Muscle of arm (tissue), 12 donors: ENCODE results near the gene KCNIP4. TPM values are rescaled to one million over a fixed set of nuclear protein-coding genes. Genes with fewer than 3 reads are reported as not detected.

Experiments used
- DNase-seq: peaks from one replicate; pipeline ENCODE4 v3.0.0-alpha.2; 2013
- polyA plus RNA-seq, 12 donors: library from polyadenylated mRNA; unstranded; fragments of 120-200 nt; gene quantifications; one replicate each; pipeline ENCODE4 v1.2.1, GENCODE V29; 2013; ENCODE audit not compliant: insufficient read length in 12 of 12

Gene KCNIP4
- polyA plus RNA-seq, 12 donors, result 1.3 to 3.3 (median 2.2) TPM; not detected in 2

GRCh38 chr4:21692241-21692640 is 256.3 kb downstream of the KCNIP4 start:
- no peak for DNase-seq

- DNase-seq, result no peak
Observed at GRCh38 chr4:21688596-21689265, 259.8 kb downstream of the KCNIP4 start.

GRCh38 chr4:21685911-21686310 is 262.7 kb downstream of the KCNIP4 start:
- DNase-seq, result no peak

GRCh38 chr4:21680326-21680898 is 268.2 kb downstream of the KCNIP4 start:
- DNase-seq, result no peak

- no peak for DNase-seq
Observed at GRCh38 chr4:21678711-21679110, 269.9 kb downstream of the KCNIP4 start.

GRCh38 chr4:21677173-21677572 is 271.4 kb downstream of the KCNIP4 start:
- DNase-seq, result no peak

- no peak for DNase-seq
Observed at GRCh38 chr4:21664355-21664754, 284.2 kb downstream of the KCNIP4 start.

GRCh38 chr4:21656832-21657231 is 291.7 kb downstream of the KCNIP4 start:
- no peak for DNase-seq

GRCh38 chr4:21655031-21655430 is 293.5 kb downstream of the KCNIP4 start:
- no peak for DNase-seq

- no peak for DNase-seq
Observed at GRCh38 chr4:21652508-21653231, 295.9 kb downstream of the KCNIP4 start.

GRCh38 chr4:21649391-21650090 is 299.0 kb downstream of the KCNIP4 start:
- DNase-seq, result no peak

GRCh38 chr4:21645776-21646175 is 302.8 kb downstream of the KCNIP4 start:
- DNase-seq, result no peak

GRCh38 chr4:21641696-21642095 is 306.9 kb downstream of the KCNIP4 start:
- no peak for DNase-seq

- DNase-seq, result no peak
Observed at GRCh38 chr4:21638171-21638725, 310.3 kb downstream of the KCNIP4 start.

GRCh38 chr4:21628916-21629610 is 319.5 kb downstream of the KCNIP4 start:
- no peak for DNase-seq

GRCh38 chr4:21628116-21628670 is 320.4 kb downstream of the KCNIP4 start:
- no peak for DNase-seq

- no peak for DNase-seq
Observed at GRCh38 chr4:21625447-21625846, 323.1 kb downstream of the KCNIP4 start.

GRCh38 chr4:21605006-21605405 is 343.6 kb downstream of the KCNIP4 start:
- DNase-seq, result no peak

GRCh38 chr4:21596521-21596920 is 352.1 kb downstream of the KCNIP4 start:
- DNase-seq, result no peak

GRCh38 chr4:21593671-21594001 is 354.9 kb downstream of the KCNIP4 start:
- no peak for DNase-seq

GRCh38 chr4:21592970-21593670 is 355.5 kb downstream of the KCNIP4 start:
- no peak for DNase-seq
